GM12878 (cell line): ENCODE measurements around the gene GRIK2. TPM values are rescaled to one million over a fixed set of nuclear protein-coding genes. Genes with fewer than 3 reads are reported as not detected.
A peak's percentile ranks its signal among the peaks of the same experiment; 100 is the strongest.

ENCODE experiments used
- ATAC-seq: fragments of 200-7000 bp; cut with Tn5 transposase; 3 replicates; pipeline ENCODE4 v1.9.1; 2020; ENCODE audit warnings: mild to moderate bottlenecking, moderate library complexity
- BruUV-seq: library from RNA; stranded (reverse); fragments of 400-500 nt; replicated peaks from 2 replicates; lab custom pipeline; 2021; lab: Mats Ljungman, UMichigan
- CTCF ChIA-PET: fragments of 300-600 bp; sonication (Branson Sonifier 250); formaldehyde crosslinking; extraction: SDS; loops from one replicate; lab custom pipeline; 2021; ENCODE audit warnings: inconsistent platforms; lab: Yijun Ruan, JAX
- POLR2A ChIA-PET: fragments of 350-600 bp; formaldehyde crosslinking; extraction: SDS; loops from one replicate; lab custom pipeline; 2021; ENCODE audit warnings: inconsistent platforms; lab: Charles Lee
- RAD21 ChIA-PET: fragments of 300-600 bp; sonication (Branson Sonifier 250); formaldehyde crosslinking; loops from one replicate; lab custom pipeline; 2023; ENCODE audit warnings: antibody characterized with exemption; ENCODE audit not compliant: unreplicated experiment; lab: Charles Lee
- SMC1A ChIA-PET: fragments of 300-600 bp; sonication (Branson Sonifier 250); formaldehyde crosslinking; loops from one replicate; lab custom pipeline; 2023; ENCODE audit not compliant: unreplicated experiment, uncharacterized antibody; lab: Charles Lee
- DNase-seq: peaks from one replicate; pipeline ENCODE4 v3.0.0-alpha.2; 2011; ENCODE audit warnings: low read depth, low spot score
- FAIRE-seq: peaks from 3 replicates; lab custom pipeline; 2011; peaks lifted over from hg19 to GRCh38; lab: Jason Lieb, UNC
- H2AFZ ChIP-seq: 2 replicates; pipeline ENCODE4 v1.6.0; 2011; ENCODE audit warnings: low read depth, low read length, control low read depth; ENCODE audit not compliant: control insufficient read depth
- H3K27ac ChIP-seq: 2 replicates; pipeline ENCODE4 v1.5.1; 2011; ENCODE audit warnings: control low read depth; ENCODE audit not compliant: control insufficient read depth, insufficient read depth
- H3K27me3 ChIP-seq, 2 experiments: replicated peaks in 1 of 2; 2 replicates each; pipeline versions ENCODE4 v1.6.0 to v1.6.1; 2011; ENCODE audit warnings: low read length in 1 of 2; ENCODE audit not compliant: control insufficient read depth in 2 of 2, insufficient read depth in 2 of 2
- H3K36me3 ChIP-seq, 2 experiments: 2 replicates each; pipeline ENCODE4 v1.5.1; 2011; ENCODE audit warnings: low read length in 1 of 2; ENCODE audit not compliant: control insufficient read depth in 2 of 2, insufficient read depth in 2 of 2
- H3K4me1 ChIP-seq: 2 replicates; pipeline ENCODE4 v1.6.1; 2011; ENCODE audit warnings: mild to moderate bottlenecking, low read length, moderate library complexity, mixed read lengths; ENCODE audit not compliant: control insufficient read depth, insufficient read depth
- H3K4me2 ChIP-seq: 2 replicates; pipeline ENCODE4 v1.6.0; 2011; ENCODE audit warnings: control low read depth; ENCODE audit not compliant: control insufficient read depth, insufficient read depth
- H3K4me3 ChIP-seq: fragments of 200-600 bp; sonication (generic); 2 replicates; pipeline ENCODE4 v1.5.1; 2016
- H3K79me2 ChIP-seq: 2 replicates; pipeline ENCODE4 v1.6.0; 2011; ENCODE audit warnings: low read length; ENCODE audit not compliant: control insufficient read depth, insufficient read depth
- H3K9ac ChIP-seq: 2 replicates; pipeline ENCODE4 v1.8.0; 2011; ENCODE audit warnings: low read length, control low read depth, mixed read lengths; ENCODE audit not compliant: control insufficient read depth, insufficient read depth
- H3K9me3 ChIP-seq: replicated peaks from 3 replicates; pipeline ENCODE4 v1.5.1; 2011; ENCODE audit warnings: mild to moderate bottlenecking, low read length; ENCODE audit not compliant: control insufficient read depth, insufficient read depth
- H4K20me1 ChIP-seq: 2 replicates; pipeline ENCODE4 v1.6.0; 2011; ENCODE audit not compliant: control insufficient read depth, insufficient read depth
- CREM ChIP-seq: IDR thresholded peaks from 2 replicates; pipeline ENCODE4 v1.6.1; 2014; ENCODE audit warnings: antibody characterized with exemption, low read depth
- DPF2 ChIP-seq: fragments of 450-650 bp; IDR thresholded peaks from 2 replicates; pipeline ENCODE4 v1.6.1; 2017; ENCODE audit warnings: mild to moderate bottlenecking
- EED ChIP-seq: sonication (generic); IDR thresholded peaks from 2 replicates; pipeline ENCODE4 v1.6.1; 2016; ENCODE audit warnings: antibody characterized with exemption, low read depth
- FOXM1 ChIP-seq: IDR thresholded peaks from 2 replicates; pipeline ENCODE4 v1.6.1; 2012; ENCODE audit warnings: low read depth, mild to moderate bottlenecking, inconsistent platforms, low read length, moderate library complexity
- IKZF1 ChIP-seq: fragments of 450-650 bp; conservative IDR thresholded peaks from 2 replicates; pipeline ENCODE4 v1.6.1; 2017; ENCODE audit warnings: antibody characterized with exemption, mild to moderate bottlenecking
- KLF5 ChIP-seq: fragments of 450-650 bp; IDR thresholded peaks from 2 replicates; pipeline ENCODE4 v1.6.1; 2014; ENCODE audit warnings: mild to moderate bottlenecking; ENCODE audit not compliant: partially characterized antibody
- PAX5 ChIP-seq: IDR thresholded peaks from 2 replicates; pipeline ENCODE4 v1.6.1; 2011; ENCODE audit warnings: low read depth, low read length, borderline replicate concordance
- PAX8 ChIP-seq: fragments of 450-650 bp; IDR thresholded peaks from 2 replicates; pipeline ENCODE4 v1.6.1; 2017; ENCODE audit warnings: mild to moderate bottlenecking, moderate library complexity
- POU2F2 ChIP-seq: IDR thresholded peaks from 3 replicates; pipeline ENCODE4 v1.6.1; 2011; ENCODE audit warnings: low read depth, mild to moderate bottlenecking, low read length, borderline replicate concordance
- RAD21 ChIP-seq: IDR thresholded peaks from 2 replicates; pipeline ENCODE4 v1.6.1; 2011; ENCODE audit warnings: mild to moderate bottlenecking, low read depth, low read length, moderate library complexity; ENCODE audit not compliant: insufficient read depth
- RAD51 ChIP-seq: fragments of 450-650 bp; IDR thresholded peaks from 2 replicates; pipeline ENCODE4 v1.6.1; 2016; ENCODE audit warnings: moderate library complexity, mild to moderate bottlenecking, inconsistent platforms
- WGBS: methylation state at CpG from one replicate; pipeline ENCODE4 v1.1.6; 2016; ENCODE audit warnings: low lambda C conversion rate; ENCODE audit not compliant: insufficient replicate concordance, insufficient coverage; ENCODE audit errors: missing lambda C conversion rate; 5-methylcytosine and 5-hydroxymethylcytosine counted together
- in situ Hi-C: fragments of 300-500 bp; cut with MboI; formaldehyde crosslinking; loops from 9 replicates; pipeline ENCODE4 v1.14.3; 2018; ENCODE audit warnings: mixed read lengths
- intact Hi-C: fragments of 100-400 bp; cut with micrococcal nuclease; formaldehyde crosslinking; loops from one replicate; pipeline ENCODE4 v1.14.2; 2022; ENCODE audit not compliant: unreplicated experiment
- polyA plus RNA-seq, 11 experiments: library from polyadenylated mRNA; depleted of rRNA in 4 of 11; unstranded in 6 of 11; stranded (reverse) in 5 of 11; fragments of >200 nt; fragmentation: Nextera tagmentation in 4 of 11; fragmentation: Illumina TruSeq in 1 of 11; extraction: Ambion mirVana in 4 of 11; extraction: Trizol in 1 of 11; gene quantifications; 1 replicate in 1 of 11; 2 replicates in 10 of 11; pipeline versions ENCODE4 v1.2.1 to v1.2.3, GENCODE V29; 2011 to 2016; ENCODE audit warnings: inconsistent platforms in 2 of 11, missing spikeins in 2 of 11, low read depth in 1 of 11
- total RNA-seq, 4 experiments: library from RNA; depleted of rRNA in 3 of 4; stranded (reverse); fragments of >200 nt in 3 of 4; fragmentation: Illumina TruSeq in 1 of 4; extraction: Trizol in 1 of 4; gene quantifications; 2 replicates each; pipeline versions ENCODE4 v1.2.1 to v1.2.3, GENCODE V29; 2013 to 2021
- TF ChIP-seq, protein P1 (sequence below): fragments of 450-650 bp; IDR thresholded peaks from 2 replicates; pipeline ENCODE4 v1.6.1; 2016; ENCODE audit warnings: mild to moderate bottlenecking, moderate library complexity, borderline replicate concordance
- TF ChIP-seq, protein P2 (sequence below), 3 experiments: IDR thresholded peaks in 2 of 3; conservative IDR thresholded peaks in 1 of 3; 2 replicates each; pipeline ENCODE4 v1.5.1; 2011; ENCODE audit warnings: low read depth in 3 of 3, low read length in 3 of 3, mild to moderate bottlenecking in 3 of 3, control low read depth in 2 of 3, moderate library complexity in 2 of 3, inconsistent platforms in 1 of 3, mixed read lengths in 1 of 3; ENCODE audit not compliant: control insufficient read depth in 2 of 3, insufficient read depth in 1 of 3; ENCODE audit errors: extremely low read depth in 1 of 3

Gene GRIK2
- total and polyA plus RNA-seq, 10 of the 15 experiments (the other 5 are each of a cell fraction or from before 2014, with no cell fraction given) = not detected

DNA sequence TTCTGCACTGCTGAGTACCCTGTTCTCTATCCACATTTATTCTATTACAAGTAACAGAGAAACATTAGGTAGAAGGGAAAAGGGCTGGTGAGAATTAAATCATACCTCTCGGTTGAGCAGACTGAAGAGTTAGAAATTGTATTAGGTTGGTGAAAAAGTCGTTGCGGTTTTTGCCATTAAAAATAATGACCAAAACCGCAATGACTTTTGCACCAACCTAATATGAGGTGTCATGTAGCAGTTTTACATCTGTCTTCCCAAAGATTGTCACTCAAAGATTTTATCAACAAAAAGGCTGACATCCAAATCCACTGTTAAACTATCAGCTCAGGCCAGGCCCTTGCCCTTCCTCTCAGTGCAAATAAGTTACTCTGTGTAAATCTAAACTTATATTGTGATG is 28.3 kb upstream of the GRIK2 start:
- H2AFZ ChIP-seq = no peak overlapping the region
- POLR2A ChIA-PET = no interaction called here
- CTCF ChIA-PET = no interaction called here
- no peak for FAIRE-seq
- WGBS = 60% methylated on average over 4 of the region's 4 CpGs
- no peak overlapping the region for H3K4me3 ChIP-seq
- no peaks in the 10 kb centered on the region for H3K36me3 ChIP-seq
- RAD21 ChIA-PET = no interaction called here
- H3K9me3 ChIP-seq = no peaks in the 10 kb centered on the region
- TF ChIP-seq, protein P1, sequence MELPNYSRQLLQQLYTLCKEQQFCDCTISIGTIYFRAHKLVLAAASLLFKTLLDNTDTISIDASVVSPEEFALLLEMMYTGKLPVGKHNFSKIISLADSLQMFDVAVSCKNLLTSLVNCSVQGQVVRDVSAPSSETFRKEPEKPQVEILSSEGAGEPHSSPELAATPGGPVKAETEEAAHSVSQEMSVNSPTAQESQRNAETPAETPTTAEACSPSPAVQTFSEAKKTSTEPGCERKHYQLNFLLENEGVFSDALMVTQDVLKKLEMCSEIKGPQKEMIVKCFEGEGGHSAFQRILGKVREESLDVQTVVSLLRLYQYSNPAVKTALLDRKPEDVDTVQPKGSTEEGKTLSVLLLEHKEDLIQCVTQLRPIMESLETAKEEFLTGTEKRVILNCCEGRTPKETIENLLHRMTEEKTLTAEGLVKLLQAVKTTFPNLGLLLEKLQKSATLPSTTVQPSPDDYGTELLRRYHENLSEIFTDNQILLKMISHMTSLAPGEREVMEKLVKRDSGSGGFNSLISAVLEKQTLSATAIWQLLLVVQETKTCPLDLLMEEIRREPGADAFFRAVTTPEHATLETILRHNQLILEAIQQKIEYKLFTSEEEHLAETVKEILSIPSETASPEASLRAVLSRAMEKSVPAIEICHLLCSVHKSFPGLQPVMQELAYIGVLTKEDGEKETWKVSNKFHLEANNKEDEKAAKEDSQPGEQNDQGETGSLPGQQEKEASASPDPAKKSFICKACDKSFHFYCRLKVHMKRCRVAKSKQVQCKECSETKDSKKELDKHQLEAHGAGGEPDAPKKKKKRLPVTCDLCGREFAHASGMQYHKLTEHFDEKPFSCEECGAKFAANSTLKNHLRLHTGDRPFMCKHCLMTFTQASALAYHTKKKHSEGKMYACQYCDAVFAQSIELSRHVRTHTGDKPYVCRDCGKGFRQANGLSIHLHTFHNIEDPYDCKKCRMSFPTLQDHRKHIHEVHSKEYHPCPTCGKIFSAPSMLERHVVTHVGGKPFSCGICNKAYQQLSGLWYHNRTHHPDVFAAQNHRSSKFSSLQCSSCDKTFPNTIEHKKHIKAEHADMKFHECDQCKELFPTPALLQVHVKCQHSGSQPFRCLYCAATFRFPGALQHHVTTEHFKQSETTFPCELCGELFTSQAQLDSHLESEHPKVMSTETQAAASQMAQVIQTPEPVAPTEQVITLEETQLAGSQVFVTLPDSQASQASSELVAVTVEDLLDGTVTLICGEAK = 0 out of 2 replicates have a peak, but pooled peaks have one; percentile 33
- TF ChIP-seq POU2F2 = no peak
- TF ChIP-seq, all 136 proteins: peak for 1
- SMC1A ChIA-PET = no interaction called here
- Histone ChIP-seq H3K27me3 (no peaks in the 10 kb centered on the region), H4K20me1 (no peaks in the 10 kb centered on the region), H3K4me1 (no peaks in the 10 kb centered on the region), H3K27ac (no peak overlapping the region), H3K9ac (no peak overlapping the region), H3K79me2 (no peaks in the 10 kb centered on the region), H3K4me2 (no peak overlapping the region)
- DNase-seq (no peak), ATAC-seq (no peak)
- BruUV-seq = no TSS peak
- intact Hi-C loops = no loop called here
- in situ Hi-C loops = no loop called here

DNA sequence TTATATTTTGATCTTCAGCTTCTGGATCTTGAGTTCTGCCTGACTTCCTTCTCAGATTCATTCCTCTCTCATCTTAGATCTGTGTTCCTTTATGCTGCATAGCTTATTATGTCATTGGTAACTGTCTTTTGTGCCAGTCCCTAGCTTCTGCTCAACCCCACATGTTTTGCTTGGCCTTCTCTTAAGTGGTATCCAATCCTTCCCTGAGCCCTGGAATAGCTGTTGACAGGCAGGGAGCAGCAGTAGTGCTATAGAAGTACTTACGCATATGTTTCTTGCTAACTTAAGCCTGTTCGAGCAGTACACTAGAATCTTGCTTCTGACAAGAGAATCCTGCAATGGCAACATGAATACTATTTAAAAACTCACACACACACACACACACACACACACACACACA is 13.6 kb upstream of the GRIK2 start:
- no peak overlapping the region for H3K4me2 ChIP-seq
- ChIA-PET RAD21 (no interaction called here), POLR2A (no interaction called here), SMC1A (interaction anchor here (0.6 kb wide), 1 partner anchor 40 kb away, joined by 3 read pairs; no protein-coding TSS in a partner anchor), CTCF (interaction anchor here (0.7 kb wide), 1 partner anchor 266 kb away, joined by 3 read pairs; no protein-coding TSS in a partner anchor)
- no peak overlapping the region for H3K9ac ChIP-seq
- no peak overlapping the region for H3K27ac ChIP-seq
- no peak overlapping the region for H3K4me3 ChIP-seq
- no peaks in the 10 kb centered on the region for H3K9me3 ChIP-seq
- FAIRE-seq = no peak
- no TSS peak for BruUV-seq
- no peaks in the 10 kb centered on the region for H3K79me2 ChIP-seq
- intact Hi-C loops = no loop called here
- DNase-seq = no peak
- H3K4me1 ChIP-seq = no peaks in the 10 kb centered on the region
- no peak for ATAC-seq
- 27% methylated on average over 2 of the region's 2 CpGs for WGBS
- no peaks in the 10 kb centered on the region for H3K27me3 ChIP-seq
- in situ Hi-C loops = no loop called here
- H2AFZ ChIP-seq = no peak overlapping the region
- H3K36me3 ChIP-seq = no peaks in the 10 kb centered on the region
- H4K20me1 ChIP-seq = no peaks in the 10 kb centered on the region
- no peak for TF ChIP-seq IKZF1
- TF ChIP-seq RAD21 = no peak
- TF ChIP-seq DPF2 = no peak
- TF ChIP-seq CREM = no peak
- TF ChIP-seq, protein P2, sequence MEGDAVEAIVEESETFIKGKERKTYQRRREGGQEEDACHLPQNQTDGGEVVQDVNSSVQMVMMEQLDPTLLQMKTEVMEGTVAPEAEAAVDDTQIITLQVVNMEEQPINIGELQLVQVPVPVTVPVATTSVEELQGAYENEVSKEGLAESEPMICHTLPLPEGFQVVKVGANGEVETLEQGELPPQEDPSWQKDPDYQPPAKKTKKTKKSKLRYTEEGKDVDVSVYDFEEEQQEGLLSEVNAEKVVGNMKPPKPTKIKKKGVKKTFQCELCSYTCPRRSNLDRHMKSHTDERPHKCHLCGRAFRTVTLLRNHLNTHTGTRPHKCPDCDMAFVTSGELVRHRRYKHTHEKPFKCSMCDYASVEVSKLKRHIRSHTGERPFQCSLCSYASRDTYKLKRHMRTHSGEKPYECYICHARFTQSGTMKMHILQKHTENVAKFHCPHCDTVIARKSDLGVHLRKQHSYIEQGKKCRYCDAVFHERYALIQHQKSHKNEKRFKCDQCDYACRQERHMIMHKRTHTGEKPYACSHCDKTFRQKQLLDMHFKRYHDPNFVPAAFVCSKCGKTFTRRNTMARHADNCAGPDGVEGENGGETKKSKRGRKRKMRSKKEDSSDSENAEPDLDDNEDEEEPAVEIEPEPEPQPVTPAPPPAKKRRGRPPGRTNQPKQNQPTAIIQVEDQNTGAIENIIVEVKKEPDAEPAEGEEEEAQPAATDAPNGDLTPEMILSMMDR (IDR thresholded peaks at IDR 0.05 in 2 of 3, conservative IDR thresholded peaks at IDR 0.05 in 1 of 3; ENCODE audit: control insufficient read depth in 2 of 3, extremely low read depth in 1 of 3, insufficient read depth in 1 of 3, low read depth in 3 of 3, low read length in 3 of 3) = no peak
- TF ChIP-seq FOXM1 = no peak
- TF ChIP-seq RAD51 = no peak
- TF ChIP-seq PAX5 = no peak
- no peak for TF ChIP-seq KLF5
- TF ChIP-seq EED = no peak
- TF ChIP-seq PAX8 = no peak
